GM18502 (cell line): Measurements from ENCODE around the gene TROAP.
"Not testable (repeated sequence)": the region's sequence is repeated elsewhere in the genome, so short reads cannot be mapped to it uniquely, and the experiment has no call there.

Source experiments
- ATAC-seq: cut with Tn5 transposase; IDR thresholded peaks from one replicate; pipeline ENCODE4 v1.9.1; 2021; ENCODE audit warnings: mild to moderate bottlenecking; ENCODE audit not compliant: unreplicated experiment, poor library complexity

The TROAP gene

DNA sequence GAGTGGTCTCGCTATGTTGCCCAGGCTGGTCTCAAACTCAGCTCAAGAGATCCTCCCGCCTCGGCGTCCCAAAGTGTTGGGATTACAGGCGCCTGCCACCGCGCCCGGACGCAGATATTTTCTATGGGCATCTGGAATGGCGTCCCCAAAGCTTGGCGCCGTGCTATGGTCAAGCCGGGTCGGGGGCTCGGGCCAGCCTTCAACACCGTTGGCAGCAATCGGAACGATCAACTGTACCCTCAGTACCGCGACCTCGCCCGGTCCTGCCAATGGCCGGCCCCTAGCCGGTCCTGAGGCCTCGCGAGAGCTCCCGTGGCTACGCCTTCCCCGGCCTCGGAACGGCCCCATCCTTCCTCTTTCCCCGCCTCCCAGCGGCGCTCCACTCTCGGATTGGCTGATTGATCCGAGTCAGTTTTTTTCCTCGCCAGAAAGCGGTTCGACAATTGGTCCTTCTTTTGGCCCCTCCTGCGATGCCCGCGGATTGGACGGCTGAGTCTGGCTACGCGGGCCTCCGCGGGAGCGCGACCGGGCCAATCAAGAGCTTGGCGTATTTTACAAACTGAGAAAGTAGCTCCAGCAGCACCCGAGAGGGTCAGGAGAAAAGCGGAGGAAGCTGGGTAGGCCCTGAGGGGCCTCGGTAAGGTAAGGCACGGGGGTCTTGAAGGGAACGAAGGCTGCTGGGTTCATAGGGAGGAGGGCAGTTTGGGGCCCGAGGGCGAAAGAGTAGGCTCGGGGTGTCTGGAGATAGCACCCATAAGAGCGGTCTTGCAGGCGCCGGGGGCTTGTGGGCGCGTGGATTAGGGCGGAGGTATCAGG, at the start of gene TROAP:
Gene TROAP, plus strand, starts transcription at position 548 of the 816 bp plus-strand sequence. CDS start 354 bp downstream, outside the sequence.
- ATAC-seq = peak; percentile 97

- no peak for ATAC-seq
Measured at GRCh38 chr12:49273726-49274395, 49.2 kb upstream of the TROAP start.

GRCh38 chr12:49274396-49275069, 48.5 kb upstream of the TROAP start:
- ATAC-seq = no peak

GRCh38 chr12:49276304-49277290, 46.5 kb upstream of the TROAP start:
- ATAC-seq = no peak

GRCh38 chr12:49277466-49277865, 45.6 kb upstream of the TROAP start:
- no peak for ATAC-seq

- ATAC-seq = no peak
Measured at GRCh38 chr12:49279706-49280159, 43.3 kb upstream of the TROAP start.

GRCh38 chr12:49280545-49280944, 42.5 kb upstream of the TROAP start:
- not testable (repeated sequence) for ATAC-seq

- no peak for ATAC-seq
Measured at GRCh38 chr12:49282302-49282701, 40.8 kb upstream of the TROAP start.

- not testable (repeated sequence) for ATAC-seq
Measured at GRCh38 chr12:49282740-49283375, 40.2 kb upstream of the TROAP start.

- ATAC-seq = no peak
Measured at GRCh38 chr12:49283541-49284429, 39.3 kb upstream of the TROAP start.

GRCh38 chr12:49284672-49285071, 38.4 kb upstream of the TROAP start:
- ATAC-seq = no peak

- ATAC-seq = no peak
Measured at GRCh38 chr12:49287876-49288275, 35.2 kb upstream of the TROAP start.

GRCh38 chr12:49288412-49288853, 34.6 kb upstream of the TROAP start:
- ATAC-seq = no peak

DNA sequence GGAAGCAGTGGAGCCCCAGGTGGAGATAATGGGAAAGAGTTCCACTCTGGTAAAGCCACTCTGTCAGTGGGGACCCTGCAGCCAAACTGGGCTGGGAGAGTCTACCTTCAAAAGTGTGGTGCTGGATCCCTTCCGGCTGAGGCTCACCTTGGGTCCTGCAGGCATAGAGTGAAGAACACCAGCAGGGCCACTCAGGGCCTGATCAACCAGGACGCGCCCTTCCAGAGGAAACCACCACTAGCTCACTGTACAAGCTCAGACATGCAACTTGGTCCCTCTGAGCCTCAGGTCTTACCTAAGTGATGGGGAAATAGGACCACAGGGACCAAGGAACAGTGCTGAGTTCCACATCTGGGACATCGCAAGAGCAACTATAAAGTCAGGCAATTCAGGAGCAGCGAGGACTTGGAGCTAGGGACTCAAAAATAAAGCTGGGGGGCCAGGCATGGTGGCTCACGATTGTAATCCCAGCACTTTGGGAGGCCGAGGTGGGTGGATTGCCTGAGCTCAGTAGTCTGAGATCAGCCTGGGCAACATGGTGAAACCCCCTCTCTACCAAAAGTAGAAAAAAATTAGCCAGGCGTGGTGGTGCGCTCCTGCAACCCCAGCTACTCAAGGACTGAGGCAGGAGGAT, 34.0 kb upstream of the TROAP start:
- ATAC-seq = no peak

DNA sequence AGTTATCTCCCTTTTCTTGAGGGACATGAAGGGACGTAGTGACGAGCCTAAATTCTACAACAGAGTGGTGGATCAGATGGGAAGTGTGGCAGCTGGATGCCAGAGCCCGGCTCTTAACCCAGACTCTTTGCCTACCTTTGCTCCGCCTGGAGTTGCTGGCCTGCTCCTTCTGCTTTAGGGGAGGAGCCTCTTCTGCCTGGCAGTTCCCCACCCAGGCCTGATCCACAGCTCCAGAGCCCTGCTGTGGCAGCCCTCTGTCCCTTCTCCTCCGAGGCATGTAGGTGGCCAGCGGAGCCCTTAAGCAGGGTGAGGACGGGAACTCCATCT, 30.4 kb upstream of the TROAP start:
- ATAC-seq = no peak

GRCh38 chr12:49293056-49293956, 29.7 kb upstream of the TROAP start:
- ATAC-seq = no peak
